NCI-H1417 treated with DMSO at 0.1 percent for 48 hours (cell line): ENCODE measurements around the gene ARHGAP6.
"Not testable (repeated sequence)": the region's sequence is repeated elsewhere in the genome, so short reads cannot be mapped to it uniquely, and the experiment has no call there.

Experiments used
- DNase-seq: peaks from one replicate; lab custom pipeline; 2025; lab: John Stamatoyannopoulos, UW

The ARHGAP6 gene

GRCh38 chrX:11532291-11533078 is 133.2 kb downstream of the ARHGAP6 start:
- DNase-seq: no peak

GRCh38 chrX:11531226-11531625 is 134.5 kb downstream of the ARHGAP6 start:
- DNase-seq: no peak

- no peak for DNase-seq
Measured at GRCh38 chrX:11530621-11531020, 135.1 kb downstream of the ARHGAP6 start.

GRCh38 chrX:11528623-11529022 is 137.1 kb downstream of the ARHGAP6 start:
- no peak for DNase-seq

- no peak for DNase-seq
Measured at GRCh38 chrX:11525685-11526084, 140.0 kb downstream of the ARHGAP6 start.

- not testable (repeated sequence) for DNase-seq
Measured at GRCh38 chrX:11519234-11519633, 146.5 kb downstream of the ARHGAP6 start.

GRCh38 chrX:11509786-11510185 is 155.9 kb downstream of the ARHGAP6 start:
- DNase-seq: no peak

GRCh38 chrX:11504234-11504633 is 161.5 kb downstream of the ARHGAP6 start:
- no peak for DNase-seq

GRCh38 chrX:11499076-11500044 is 166.4 kb downstream of the ARHGAP6 start:
- DNase-seq: no peak

- DNase-seq: not testable (repeated sequence)
Measured at GRCh38 chrX:11491375-11491774, 174.3 kb downstream of the ARHGAP6 start.

GRCh38 chrX:11484290-11484689 is 181.4 kb downstream of the ARHGAP6 start:
- DNase-seq: no peak

GRCh38 chrX:11481035-11481434 is 184.7 kb downstream of the ARHGAP6 start:
- no peak for DNase-seq

GRCh38 chrX:11480626-11481025 is 185.1 kb downstream of the ARHGAP6 start:
- DNase-seq: no peak

GRCh38 chrX:11478911-11479310 is 186.8 kb downstream of the ARHGAP6 start:
- no peak for DNase-seq

- no peak for DNase-seq
Measured at GRCh38 chrX:11478026-11478425, 187.7 kb downstream of the ARHGAP6 start.

GRCh38 chrX:11474576-11474975 is 191.1 kb downstream of the ARHGAP6 start:
- no peak for DNase-seq

- no peak for DNase-seq
Measured at GRCh38 chrX:11474021-11474420, 191.7 kb downstream of the ARHGAP6 start.

GRCh38 chrX:11472879-11473278 is 192.8 kb downstream of the ARHGAP6 start:
- no peak for DNase-seq

- no peak for DNase-seq
Measured at GRCh38 chrX:11472381-11472780, 193.3 kb downstream of the ARHGAP6 start.

GRCh38 chrX:11470250-11470974 is 195.3 kb downstream of the ARHGAP6 start:
- DNase-seq: no peak

- DNase-seq: no peak
Measured at GRCh38 chrX:11465648-11466411, 199.9 kb downstream of the ARHGAP6 start.
